ENCODE data around the gene ZBTB37. TPM values are rescaled to one million over a fixed set of nuclear protein-coding genes. Genes with fewer than 3 reads are reported as not detected.

Gene ZBTB37, protein sequence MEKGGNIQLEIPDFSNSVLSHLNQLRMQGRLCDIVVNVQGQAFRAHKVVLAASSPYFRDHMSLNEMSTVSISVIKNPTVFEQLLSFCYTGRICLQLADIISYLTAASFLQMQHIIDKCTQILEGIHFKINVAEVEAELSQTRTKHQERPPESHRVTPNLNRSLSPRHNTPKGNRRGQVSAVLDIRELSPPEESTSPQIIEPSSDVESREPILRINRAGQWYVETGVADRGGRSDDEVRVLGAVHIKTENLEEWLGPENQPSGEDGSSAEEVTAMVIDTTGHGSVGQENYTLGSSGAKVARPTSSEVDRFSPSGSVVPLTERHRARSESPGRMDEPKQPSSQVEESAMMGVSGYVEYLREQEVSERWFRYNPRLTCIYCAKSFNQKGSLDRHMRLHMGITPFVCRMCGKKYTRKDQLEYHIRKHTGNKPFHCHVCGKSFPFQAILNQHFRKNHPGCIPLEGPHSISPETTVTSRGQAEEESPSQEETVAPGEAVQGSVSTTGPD
- 5.0 and 6.8 TPM in 2 replicates for total RNA-seq

DNA sequence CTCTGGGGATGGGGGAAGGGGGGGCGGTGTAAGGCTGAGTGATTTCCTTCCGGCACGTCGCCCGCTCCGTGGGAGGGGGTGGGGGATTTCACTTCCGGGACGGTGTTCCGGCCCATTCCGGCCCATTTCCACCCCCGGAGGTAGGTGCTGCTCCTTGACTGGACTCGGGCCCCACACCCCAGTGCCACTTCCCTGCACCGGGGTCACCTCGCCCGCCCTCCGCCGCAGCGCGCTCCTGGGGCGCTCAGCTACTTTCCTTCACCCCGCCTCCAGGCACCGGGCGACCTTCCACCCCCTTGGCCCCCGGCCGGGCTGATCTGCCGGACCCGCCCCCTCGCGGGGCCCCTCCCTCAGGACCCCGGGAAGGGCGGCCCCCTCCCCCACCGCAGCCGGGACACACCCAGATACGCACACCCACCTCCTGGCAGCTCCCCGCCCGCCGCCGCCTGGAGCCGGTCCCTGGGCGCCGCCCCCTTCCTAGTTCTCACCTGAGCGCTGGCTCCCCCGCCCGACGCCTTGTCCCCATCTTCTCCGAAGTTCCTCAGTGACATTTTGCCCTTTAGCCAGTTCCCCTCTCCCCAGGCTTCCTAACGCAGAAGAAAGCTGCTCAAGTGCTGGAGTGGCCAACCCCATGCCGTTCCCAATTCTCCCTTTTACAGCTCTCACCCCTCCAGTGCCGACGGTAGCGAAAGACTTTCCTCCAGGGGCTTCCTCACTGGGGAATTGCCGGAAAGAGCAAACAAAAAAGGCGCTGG, at the start of gene ZBTB37:
TSS of gene ZBTB37 (plus strand) at position 115 of the 755 bp plus-strand sequence. CDS start 1,846 bp downstream, outside the sequence.

DNA sequence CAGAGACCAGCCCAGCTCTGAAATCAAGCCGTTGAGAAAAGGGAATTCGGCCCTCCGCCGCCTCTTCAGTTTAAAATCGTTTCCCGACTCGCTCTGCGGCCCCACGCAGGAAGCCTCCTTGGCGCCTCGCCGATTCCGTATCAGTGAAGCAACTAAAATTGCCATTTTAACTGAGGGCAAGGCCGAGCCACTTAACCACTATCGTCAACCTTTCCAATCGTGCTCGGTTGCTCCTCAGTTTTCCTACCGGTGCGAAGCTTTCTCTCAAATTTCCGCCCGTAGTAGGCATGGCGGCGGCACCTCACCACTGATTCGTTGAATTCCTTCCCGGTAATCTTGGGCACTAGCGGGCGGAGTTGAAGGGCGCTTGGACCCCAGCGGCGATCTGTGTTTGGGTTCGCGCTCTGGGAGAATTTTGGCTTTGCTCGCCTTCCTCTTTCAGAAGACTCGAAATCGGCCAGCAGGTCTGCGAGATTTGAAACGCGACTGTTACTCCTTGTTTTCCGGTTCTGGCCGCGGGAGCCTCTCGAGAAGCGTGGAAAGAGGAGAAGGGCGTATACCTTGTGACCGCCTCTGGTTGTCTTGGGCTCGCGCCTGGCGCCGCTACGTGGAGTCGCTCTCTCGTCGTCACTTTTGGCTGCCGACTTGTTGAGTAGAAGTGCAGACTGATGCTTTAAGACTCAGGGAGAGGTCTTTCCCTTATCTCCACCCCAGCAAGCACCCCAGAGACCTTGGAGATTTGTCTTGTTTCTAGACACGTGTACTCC, 43.7 kb upstream of the ZBTB37 start, which contains the start of the genes CENPL and DARS2:
TSS of gene CENPL (minus strand) at position 569 of the 767 bp plus-strand sequence. CDS start 13,584 bp downstream, outside the sequence.
TSS of gene DARS2 (plus strand) at position 359 of the 767 bp plus-strand sequence. CDS start 557 bp downstream, outside the sequence.

DNA sequence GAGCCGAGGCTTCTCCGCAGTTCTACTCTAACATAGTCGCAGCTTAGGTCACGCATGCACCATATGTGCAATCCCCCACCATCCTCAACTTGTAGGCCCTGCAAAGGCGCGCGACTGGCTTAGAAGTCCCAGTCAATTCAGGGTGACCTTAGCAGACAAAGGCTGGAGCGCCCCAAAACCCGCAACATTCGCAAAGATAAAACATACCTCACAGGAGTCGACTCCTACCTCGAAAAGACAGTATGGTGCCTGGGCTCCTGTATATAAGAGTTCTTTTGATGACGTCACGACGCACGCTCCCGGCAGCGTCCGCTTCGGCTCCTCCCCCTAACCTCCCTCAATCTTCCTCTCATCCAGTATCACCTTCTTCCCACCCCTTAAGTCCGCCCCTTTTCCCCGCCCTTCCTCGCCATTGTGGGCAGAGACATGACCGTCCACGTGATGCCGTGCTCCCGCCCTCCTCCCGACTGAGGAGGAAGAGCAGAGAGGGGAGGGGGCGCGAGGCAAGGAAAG, 371 bp upstream of the ZBTB37 start, which contains the start of gene GAS5:
TSS of gene GAS5 (minus strand) at position 237 of the 513 bp plus-strand sequence.

DNA sequence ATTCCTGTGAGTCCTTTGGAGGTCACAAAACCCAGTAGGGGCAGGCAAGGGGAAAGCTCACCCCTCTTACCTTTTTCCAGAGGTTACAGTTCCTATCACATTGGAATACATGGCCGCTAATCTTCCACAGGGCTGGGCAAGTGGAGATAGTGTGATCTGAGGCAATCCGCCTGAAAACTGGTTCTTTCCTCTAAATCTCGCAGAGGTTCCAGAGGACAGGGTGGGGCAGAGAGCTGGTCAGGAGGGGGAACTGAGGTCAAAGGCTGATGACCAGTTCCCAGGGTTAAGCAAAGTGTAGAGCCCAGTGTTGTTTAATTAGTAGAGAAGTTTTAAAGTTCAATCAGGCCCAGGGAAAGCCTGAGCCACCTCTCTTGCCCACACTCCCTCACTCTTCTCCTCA, 49.0 kb downstream of the ZBTB37 start, which contains the start of gene SERPINC1:
TSS of gene SERPINC1 (minus strand) at position 179 of the 400 bp plus-strand sequence. CDS start at position 111, 68 bp downstream.

Small RNA genes lying within 50 kb of the gene (small RNA-seq; reads per million reads assigned to genes)
- gene RNA5SP67, result not detected

Other genes with a start within 250 kb of the ZBTB37 start
- not detected in 2 replicates for gene TEX50, start 233.0 kb upstream of the ZBTB37 start, total RNA-seq
- gene ANKRD45, start 198.5 kb upstream of the ZBTB37 start, total RNA-seq, result 0.13 and 0.22 TPM in 2 replicates
- 32.3 and 35.8 TPM in 2 replicates for gene KLHL20, start 153.4 kb upstream of the ZBTB37 start, total RNA-seq
- gene DARS2, start 43.7 kb upstream of the ZBTB37 start, total RNA-seq, result 53.9 and 59.5 TPM in 2 replicates
- 26.6 and 35.8 TPM in 2 replicates for gene CENPL, start 43.5 kb upstream of the ZBTB37 start, total RNA-seq
- gene GAS5, start 391 bp upstream of the ZBTB37 start, total RNA-seq, result 362 and 423 TPM in 2 replicates
- not detected in 2 replicates for gene SERPINC1, start 48.9 kb downstream of the ZBTB37 start, total RNA-seq
- gene RC3H1, start 154.0 kb downstream of the ZBTB37 start, total RNA-seq, result 39.6 and 42.1 TPM in 2 replicates